ENCODE data around the gene MGAT5B.

DNA sequence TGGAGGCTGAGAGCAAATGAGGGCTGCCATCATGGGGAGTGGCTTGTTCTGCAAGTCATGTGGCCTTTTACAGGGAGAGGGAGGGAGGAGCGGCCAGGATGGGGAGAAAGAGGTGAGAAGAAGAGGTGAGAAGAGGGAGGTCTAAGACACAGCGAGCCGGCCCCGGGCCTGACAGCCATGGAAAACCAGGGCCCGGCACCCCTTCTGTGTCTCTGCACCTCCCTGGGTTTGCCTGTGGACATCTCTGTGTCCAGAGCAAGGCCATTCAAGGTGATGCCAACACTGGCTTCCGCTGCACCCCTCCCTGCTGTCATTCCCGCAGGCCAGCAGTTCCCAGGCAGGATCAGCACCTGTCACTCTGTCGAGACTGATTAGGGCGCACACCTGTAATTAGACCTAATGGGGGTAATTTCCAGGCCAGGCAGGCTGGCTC, 75.6 kb downstream of the MGAT5B start:
- TF ChIP-seq POLR2AphosphoS5 (IDR thresholded peaks at IDR 0.05; ENCODE audit: low read depth, low read length): no peak
- no peak for TF ChIP-seq POLR2A (IDR thresholded peaks at IDR 0.05; ENCODE audit: low read depth, low read length)

Data from GM12892 (cell line).